Lower leg skin (tissue), 3 donors: ENCODE data around the gene ZFHX3.

Source experiments
- POLR2A ChIP-seq, 2 donors: fragments of 450-650 bp; IDR thresholded peaks; one replicate each; pipeline ENCODE4 v1.6.1; 2016 to 2017; ENCODE audit warnings: antibody characterized with exemption in 2 of 2, mild to moderate bottlenecking in 1 of 2, moderate library complexity in 1 of 2
- TF ChIP-seq, protein P1 (sequence below), 3 donors: fragments of 450-650 bp; IDR thresholded peaks; one replicate each; pipeline ENCODE4 v1.5.1; 2016; ENCODE audit warnings: antibody characterized with exemption in 3 of 3, mild to moderate bottlenecking in 3 of 3, moderate library complexity in 2 of 3

GRCh38 chr16:72961863-72962262 lies 86.1 kb downstream of the ZFHX3 start:
- TF ChIP-seq, protein P1, sequence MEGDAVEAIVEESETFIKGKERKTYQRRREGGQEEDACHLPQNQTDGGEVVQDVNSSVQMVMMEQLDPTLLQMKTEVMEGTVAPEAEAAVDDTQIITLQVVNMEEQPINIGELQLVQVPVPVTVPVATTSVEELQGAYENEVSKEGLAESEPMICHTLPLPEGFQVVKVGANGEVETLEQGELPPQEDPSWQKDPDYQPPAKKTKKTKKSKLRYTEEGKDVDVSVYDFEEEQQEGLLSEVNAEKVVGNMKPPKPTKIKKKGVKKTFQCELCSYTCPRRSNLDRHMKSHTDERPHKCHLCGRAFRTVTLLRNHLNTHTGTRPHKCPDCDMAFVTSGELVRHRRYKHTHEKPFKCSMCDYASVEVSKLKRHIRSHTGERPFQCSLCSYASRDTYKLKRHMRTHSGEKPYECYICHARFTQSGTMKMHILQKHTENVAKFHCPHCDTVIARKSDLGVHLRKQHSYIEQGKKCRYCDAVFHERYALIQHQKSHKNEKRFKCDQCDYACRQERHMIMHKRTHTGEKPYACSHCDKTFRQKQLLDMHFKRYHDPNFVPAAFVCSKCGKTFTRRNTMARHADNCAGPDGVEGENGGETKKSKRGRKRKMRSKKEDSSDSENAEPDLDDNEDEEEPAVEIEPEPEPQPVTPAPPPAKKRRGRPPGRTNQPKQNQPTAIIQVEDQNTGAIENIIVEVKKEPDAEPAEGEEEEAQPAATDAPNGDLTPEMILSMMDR (IDR thresholded peaks at IDR 0.05), result no peak
- TF ChIP-seq POLR2A (IDR thresholded peaks at IDR 0.05), result no peak
